ENCODE measurements around the gene HAP1.

GRCh38 chr17:41723801-41724475 lies 10.5 kb downstream of the HAP1 start:
- TF ChIP-seq POLR2AphosphoS5 (IDR thresholded peaks at IDR 0.05; ENCODE audit: low read depth, low read length) (no peak), POLR2A (IDR thresholded peaks at IDR 0.05; ENCODE audit: low read depth, low read length) (no peak)
